K562 (cell line): ENCODE results near the gene ZNF316. TPM values are rescaled to one million over a fixed set of nuclear protein-coding genes. Genes with fewer than 3 reads are reported as not detected.
A peak's percentile ranks its signal among the peaks of the same experiment; 100 is the strongest.

Experiments used
- ATF1 ChIP-seq, 2 experiments: fragments of 450-650 bp in 1 of 2; IDR thresholded peaks; 2 replicates each; pipeline ENCODE4 v1.6.1; 2016; ENCODE audit warnings: missing compliant biosample characterization in 1 of 2, missing genetic modification characterization in 1 of 2
- C11orf30 ChIP-seq: fragments of 450-650 bp; IDR thresholded peaks from 2 replicates; pipeline ENCODE4 v1.6.1; 2016; ENCODE audit warnings: low read depth, mild to moderate bottlenecking
- CREB1 ChIP-seq, 2 experiments: sonication (generic) in 1 of 2; formaldehyde crosslinking in 1 of 2; IDR thresholded peaks; 2 replicates each; pipeline versions ENCODE4 v1.6.1 to v1.8.0; 2012 to 2022; ENCODE audit warnings: inconsistent platforms in 1 of 2, mild to moderate bottlenecking in 1 of 2, missing genetic modification reagents in 1 of 2, moderate library complexity in 1 of 2
- ESRRA ChIP-seq: fragments of 450-650 bp; IDR thresholded peaks from 2 replicates; pipeline ENCODE4 v1.6.1; 2014; ENCODE audit warnings: low read depth, mild to moderate bottlenecking, moderate library complexity, borderline replicate concordance
- FOXM1 ChIP-seq, 2 experiments: fragments of 450-650 bp in 1 of 2; sonication (generic) in 1 of 2; formaldehyde crosslinking in 1 of 2; IDR thresholded peaks; 2 replicates each; pipeline versions ENCODE4 v1.6.1 to v1.9.0; 2017 to 2022; ENCODE audit warnings: low read depth in 2 of 2, mild to moderate bottlenecking in 2 of 2, missing genetic modification reagents in 1 of 2, moderate library complexity in 1 of 2
- POU5F1 ChIP-seq: fragments of 150-350 bp; IDR thresholded peaks from 2 replicates; pipeline ENCODE4 v1.6.1; 2014; ENCODE audit warnings: borderline replicate concordance, low read length, low read depth, mild to moderate bottlenecking; ENCODE audit not compliant: partially characterized antibody
- PRPF4 ChIP-seq: fragments of 200-400 bp; formaldehyde crosslinking; IDR thresholded peaks from one replicate; pipeline ENCODE4 v1.6.1; 2017; ENCODE audit warnings: low read length, low read depth, mild to moderate bottlenecking; ENCODE audit not compliant: insufficient read depth, poor library complexity, severe bottlenecking
- RAD21 ChIP-seq, 2 experiments: fragments of 250-450 bp in 1 of 2; fragments of 450-650 bp in 1 of 2; sonication (Bioruptor Pico) in 1 of 2; formaldehyde crosslinking in 1 of 2; IDR thresholded peaks in 1 of 2; conservative IDR thresholded peaks in 1 of 2; 2 replicates each; pipeline versions ENCODE4 v1.4.0 to v1.8.0; 2020 to 2022; ENCODE audit warnings: mild to moderate bottlenecking in 2 of 2, moderate library complexity in 1 of 2
- SETDB1 ChIP-seq: IDR thresholded peaks from one replicate; pipeline ENCODE4 v1.6.1; 2012; ENCODE audit warnings: low read length, control low read depth, inconsistent platforms
- SRSF3 ChIP-seq: fragments of 200-400 bp; formaldehyde crosslinking; IDR thresholded peaks from 2 replicates; pipeline ENCODE4 v1.6.1; 2016; ENCODE audit warnings: mild to moderate bottlenecking, low read length, moderate library complexity; ENCODE audit not compliant: insufficient read depth
- ZNF263 ChIP-seq: sonication (generic); formaldehyde crosslinking; IDR thresholded peaks from 2 replicates; pipeline ENCODE4 v1.8.0; 2022; ENCODE audit warnings: mild to moderate bottlenecking, missing genetic modification reagents, borderline replicate concordance
- polyA plus RNA-seq, 8 experiments: library from polyadenylated mRNA; depleted of rRNA in 4 of 8; stranded (reverse) in 5 of 8; unstranded in 3 of 8; fragments of >200 nt; fragmentation: Nextera tagmentation in 2 of 8; fragmentation: Illumina TruSeq in 1 of 8; extraction: Ambion mirVana in 2 of 8; extraction: Trizol in 1 of 8; gene quantifications; 2 replicates each; pipeline versions ENCODE4 v1.2.1 to v1.2.3, GENCODE V29; 2011 to 2014; ENCODE audit warnings: inconsistent platforms in 1 of 8, missing spikeins in 1 of 8
- total RNA-seq, 7 experiments: library from RNA; depleted of rRNA in 6 of 7; stranded (reverse); fragments of >200 nt in 6 of 7; fragmentation: Illumina TruSeq in 2 of 7; extraction: Trizol in 2 of 7; gene quantifications; 2 replicates each; pipeline versions ENCODE4 v1.2.1 to v1.2.3, GENCODE V29; 2011 to 2021; ENCODE audit warnings: low replicate concordance in 1 of 7
- TF ChIP-seq, protein P1 (sequence below), 2 experiments: fragments of 200-800 bp in 1 of 2; sonication (Bioruptor generic) in 1 of 2; sonication (generic) in 1 of 2; formaldehyde crosslinking in 1 of 2; IDR thresholded peaks in 1 of 2; conservative IDR thresholded peaks in 1 of 2; 2 replicates each; pipeline versions ENCODE4 v1.5.0 to v1.6.1; 2016 to 2020; ENCODE audit warnings: missing compliant biosample characterization in 1 of 2, missing genetic modification characterization in 1 of 2, missing genetic modification reagents in 1 of 2
- TF ChIP-seq, protein P2 (sequence below), 2 experiments: fragments of 250-450 bp in 1 of 2; fragments of 450-650 bp in 1 of 2; sonication (Bioruptor Pico) in 1 of 2; IDR thresholded peaks; 2 replicates each; pipeline versions ENCODE4 v1.6.1 to v1.8.0; 2016 to 2021; ENCODE audit warnings: mild to moderate bottlenecking in 2 of 2, moderate library complexity in 2 of 2, missing compliant biosample characterization in 1 of 2, missing genetic modification characterization in 1 of 2
- TF ChIP-seq, protein P3 (sequence below): conservative IDR thresholded peaks from 2 replicates; pipeline ENCODE4 v1.6.1; 2011; ENCODE audit warnings: low read depth, mild to moderate bottlenecking, low read length; ENCODE audit not compliant: control insufficient read depth
- TF ChIP-seq, protein P4 (sequence below), 3 experiments: IDR thresholded peaks in 2 of 3; conservative IDR thresholded peaks in 1 of 3; 2 replicates each; pipeline ENCODE4 v1.5.1; 2011 to 2012; ENCODE audit warnings: low read length in 3 of 3, mild to moderate bottlenecking in 3 of 3, control low read depth in 2 of 3, improper control_type of control experiment in 1 of 3, inconsistent platforms in 1 of 3, low read depth in 1 of 3, mixed read lengths in 1 of 3, moderate library complexity in 1 of 3; ENCODE audit not compliant: insufficient read depth in 2 of 3
- TF ChIP-seq, protein P5 (sequence below): fragments of 450-650 bp; formaldehyde crosslinking; IDR thresholded peaks from 2 replicates; pipeline ENCODE4 v1.4.0; 2022; ENCODE audit warnings: missing genetic modification characterization

Gene ZNF316
- total and polyA plus RNA-seq, 9 of the 15 experiments (the other 6 are each of a cell fraction or from before 2014, with no cell fraction given) = 0.10 to 34.0 (median 8.6) TPM

DNA sequence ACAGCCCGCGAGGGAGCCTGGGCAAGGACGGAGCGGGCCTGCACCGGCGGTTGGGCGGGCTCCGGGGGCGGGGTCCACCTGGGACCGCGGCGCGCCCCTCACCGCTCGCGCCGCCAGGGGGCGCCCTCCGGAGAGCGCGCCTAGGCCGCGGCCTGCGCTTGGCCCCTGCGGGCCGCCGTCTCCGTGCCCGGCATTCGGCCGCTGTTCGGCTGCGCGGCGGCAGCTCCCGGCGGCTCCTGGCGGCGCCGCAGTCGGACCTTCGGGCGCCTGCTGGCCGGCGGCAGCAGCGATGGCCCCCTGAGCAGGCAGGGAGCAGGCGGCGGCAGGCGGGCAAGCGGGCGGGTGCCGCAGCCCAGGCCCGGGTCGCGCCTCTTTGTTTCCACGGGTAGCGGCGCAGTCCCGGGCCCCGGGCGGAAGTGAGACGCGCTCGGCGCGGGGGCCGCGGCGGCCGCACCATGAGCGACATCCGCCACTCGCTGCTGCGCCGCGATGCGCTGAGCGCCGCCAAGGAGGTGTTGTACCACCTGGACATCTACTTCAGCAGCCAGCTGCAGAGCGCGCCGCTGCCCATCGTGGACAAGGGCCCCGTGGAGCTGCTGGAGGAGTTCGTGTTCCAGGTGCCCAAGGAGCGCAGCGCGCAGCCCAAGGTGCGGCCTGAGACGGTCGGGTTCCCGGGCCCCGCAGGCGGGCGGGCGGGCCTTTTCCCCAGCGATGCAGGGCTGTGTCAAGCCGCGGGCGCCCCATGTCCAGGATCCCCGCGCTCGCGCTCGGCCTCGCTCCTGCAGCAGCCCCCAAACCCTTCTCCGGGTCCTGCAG lies 47.1 kb upstream of the ZNF316 start, which contains the start of gene INTS15 (continued):
- TF ChIP-seq ZNF263 (CRISPR knock-in tag) (0 out of 2 replicates have a peak, but pooled peaks have one; percentile 36), POU5F1 (peak; percentile 90), SRSF3 (no peak), RAD21 (CRISPR knock-in tag; conservative IDR thresholded peaks at IDR 0.05 in 1 of 2, IDR thresholded peaks at IDR 0.05 in 1 of 2) (peak in 1 of 2 experiments; percentile 44; a peak in 3 of 4 replicates), CREB1 (IDR thresholded peaks at IDR 0.05) (peak; percentile 15), CREB1 (CRISPR knock-in tag; IDR thresholded peaks at IDR 0.05) (no peak), ESRRA (peak; percentile 30; the same call in 1 of the 2 replicates), C11orf30 (no peak), SETDB1 (no peak), FOXM1 (IDR thresholded peaks at IDR 0.05; ENCODE audit: low read depth) (no peak), FOXM1 (CRISPR knock-in tag; IDR thresholded peaks at IDR 0.05; ENCODE audit: low read depth) (no peak), ATF1 (CRISPR knock-in tag; IDR thresholded peaks at IDR 0.05) (no peak), ATF1 (tag; IDR thresholded peaks at IDR 0.05) (peak; percentile 43), PRPF4 (no peak)
- TF ChIP-seq, protein P1, sequence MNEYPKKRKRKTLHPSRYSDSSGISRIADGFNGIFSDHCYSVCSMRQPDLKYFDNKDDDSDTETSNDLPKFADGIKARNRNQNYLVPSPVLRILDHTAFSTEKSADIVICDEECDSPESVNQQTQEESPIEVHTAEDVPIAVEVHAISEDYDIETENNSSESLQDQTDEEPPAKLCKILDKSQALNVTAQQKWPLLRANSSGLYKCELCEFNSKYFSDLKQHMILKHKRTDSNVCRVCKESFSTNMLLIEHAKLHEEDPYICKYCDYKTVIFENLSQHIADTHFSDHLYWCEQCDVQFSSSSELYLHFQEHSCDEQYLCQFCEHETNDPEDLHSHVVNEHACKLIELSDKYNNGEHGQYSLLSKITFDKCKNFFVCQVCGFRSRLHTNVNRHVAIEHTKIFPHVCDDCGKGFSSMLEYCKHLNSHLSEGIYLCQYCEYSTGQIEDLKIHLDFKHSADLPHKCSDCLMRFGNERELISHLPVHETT (CRISPR knock-in tag; conservative IDR thresholded peaks at IDR 0.05 in 1 of 2, IDR thresholded peaks at IDR 0.05 in 1 of 2) = peak in 1 of 2 experiments; percentile 80; a peak in 2 of 4 replicates
- TF ChIP-seq, protein P2, sequence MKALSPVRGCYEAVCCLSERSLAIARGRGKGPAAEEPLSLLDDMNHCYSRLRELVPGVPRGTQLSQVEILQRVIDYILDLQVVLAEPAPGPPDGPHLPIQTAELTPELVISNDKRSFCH (CRISPR knock-in tag; IDR thresholded peaks at IDR 0.05) = no peak
- TF ChIP-seq, protein P2 (tag; IDR thresholded peaks at IDR 0.05) = peak; percentile 76; the same call in 1 of the 2 replicates
- TF ChIP-seq, protein P3, sequence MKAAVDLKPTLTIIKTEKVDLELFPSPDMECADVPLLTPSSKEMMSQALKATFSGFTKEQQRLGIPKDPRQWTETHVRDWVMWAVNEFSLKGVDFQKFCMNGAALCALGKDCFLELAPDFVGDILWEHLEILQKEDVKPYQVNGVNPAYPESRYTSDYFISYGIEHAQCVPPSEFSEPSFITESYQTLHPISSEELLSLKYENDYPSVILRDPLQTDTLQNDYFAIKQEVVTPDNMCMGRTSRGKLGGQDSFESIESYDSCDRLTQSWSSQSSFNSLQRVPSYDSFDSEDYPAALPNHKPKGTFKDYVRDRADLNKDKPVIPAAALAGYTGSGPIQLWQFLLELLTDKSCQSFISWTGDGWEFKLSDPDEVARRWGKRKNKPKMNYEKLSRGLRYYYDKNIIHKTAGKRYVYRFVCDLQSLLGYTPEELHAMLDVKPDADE = 0 out of 2 replicates have a peak, but pooled peaks have one; percentile 77
- TF ChIP-seq, protein P4, sequence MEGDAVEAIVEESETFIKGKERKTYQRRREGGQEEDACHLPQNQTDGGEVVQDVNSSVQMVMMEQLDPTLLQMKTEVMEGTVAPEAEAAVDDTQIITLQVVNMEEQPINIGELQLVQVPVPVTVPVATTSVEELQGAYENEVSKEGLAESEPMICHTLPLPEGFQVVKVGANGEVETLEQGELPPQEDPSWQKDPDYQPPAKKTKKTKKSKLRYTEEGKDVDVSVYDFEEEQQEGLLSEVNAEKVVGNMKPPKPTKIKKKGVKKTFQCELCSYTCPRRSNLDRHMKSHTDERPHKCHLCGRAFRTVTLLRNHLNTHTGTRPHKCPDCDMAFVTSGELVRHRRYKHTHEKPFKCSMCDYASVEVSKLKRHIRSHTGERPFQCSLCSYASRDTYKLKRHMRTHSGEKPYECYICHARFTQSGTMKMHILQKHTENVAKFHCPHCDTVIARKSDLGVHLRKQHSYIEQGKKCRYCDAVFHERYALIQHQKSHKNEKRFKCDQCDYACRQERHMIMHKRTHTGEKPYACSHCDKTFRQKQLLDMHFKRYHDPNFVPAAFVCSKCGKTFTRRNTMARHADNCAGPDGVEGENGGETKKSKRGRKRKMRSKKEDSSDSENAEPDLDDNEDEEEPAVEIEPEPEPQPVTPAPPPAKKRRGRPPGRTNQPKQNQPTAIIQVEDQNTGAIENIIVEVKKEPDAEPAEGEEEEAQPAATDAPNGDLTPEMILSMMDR (IDR thresholded peaks at IDR 0.05 in 2 of 3, conservative IDR thresholded peaks at IDR 0.05 in 1 of 3; ENCODE audit: insufficient read depth in 2 of 3, low read depth in 1 of 3, low read length in 3 of 3) = peak; percentile 43 to 89 (median 72); a peak in 5 of 6 replicates
- TF ChIP-seq, protein P5, sequence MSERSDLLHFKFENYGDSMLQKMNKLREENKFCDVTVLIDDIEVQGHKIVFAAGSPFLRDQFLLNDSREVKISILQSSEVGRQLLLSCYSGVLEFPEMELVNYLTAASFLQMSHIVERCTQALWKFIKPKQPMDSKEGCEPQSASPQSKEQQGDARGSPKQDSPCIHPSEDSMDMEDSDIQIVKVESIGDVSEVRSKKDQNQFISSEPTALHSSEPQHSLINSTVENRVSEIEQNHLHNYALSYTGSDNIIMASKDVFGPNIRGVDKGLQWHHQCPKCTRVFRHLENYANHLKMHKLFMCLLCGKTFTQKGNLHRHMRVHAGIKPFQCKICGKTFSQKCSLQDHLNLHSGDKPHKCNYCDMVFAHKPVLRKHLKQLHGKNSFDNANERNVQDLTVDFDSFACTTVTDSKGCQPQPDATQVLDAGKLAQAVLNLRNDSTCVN (CRISPR knock-in tag) = no peak
